Measurements from ENCODE around the gene BTBD9.

DNA sequence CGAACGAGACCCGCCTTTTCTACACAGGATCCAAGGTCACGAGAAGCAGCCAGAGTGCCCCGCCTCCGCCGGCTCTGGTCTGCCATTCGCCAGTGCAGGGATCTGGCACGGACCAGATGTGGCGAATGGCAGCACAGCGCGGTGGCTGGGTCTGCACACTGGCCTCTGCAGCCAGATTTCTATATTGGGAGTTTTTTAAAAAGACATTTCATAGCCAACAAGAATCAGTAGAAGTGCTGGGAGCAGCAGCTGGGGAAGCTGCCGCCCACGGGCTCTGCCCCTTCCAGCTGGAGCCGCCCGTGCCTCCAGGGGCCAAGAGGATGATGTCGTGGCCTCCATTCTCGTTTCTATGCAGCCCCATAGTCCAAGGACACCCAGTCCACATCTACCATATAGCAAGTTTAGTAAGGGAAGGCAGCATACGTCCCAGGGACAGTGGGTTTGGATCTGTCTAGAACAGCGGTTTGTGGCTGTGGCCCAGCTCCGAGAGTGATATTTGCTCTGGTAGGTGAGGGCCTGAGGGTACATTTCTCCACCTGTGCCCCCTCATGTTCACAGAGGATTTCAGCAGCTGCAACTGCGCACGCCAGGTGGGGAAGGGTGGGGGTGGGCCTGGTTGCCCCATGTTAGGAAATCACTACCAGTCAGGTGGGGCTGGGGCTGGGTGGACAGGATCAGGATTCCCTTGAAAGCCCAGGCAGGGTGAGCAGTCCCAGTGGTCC, 486.5 kb downstream of the BTBD9 start:
- TF ChIP-seq, protein P1, sequence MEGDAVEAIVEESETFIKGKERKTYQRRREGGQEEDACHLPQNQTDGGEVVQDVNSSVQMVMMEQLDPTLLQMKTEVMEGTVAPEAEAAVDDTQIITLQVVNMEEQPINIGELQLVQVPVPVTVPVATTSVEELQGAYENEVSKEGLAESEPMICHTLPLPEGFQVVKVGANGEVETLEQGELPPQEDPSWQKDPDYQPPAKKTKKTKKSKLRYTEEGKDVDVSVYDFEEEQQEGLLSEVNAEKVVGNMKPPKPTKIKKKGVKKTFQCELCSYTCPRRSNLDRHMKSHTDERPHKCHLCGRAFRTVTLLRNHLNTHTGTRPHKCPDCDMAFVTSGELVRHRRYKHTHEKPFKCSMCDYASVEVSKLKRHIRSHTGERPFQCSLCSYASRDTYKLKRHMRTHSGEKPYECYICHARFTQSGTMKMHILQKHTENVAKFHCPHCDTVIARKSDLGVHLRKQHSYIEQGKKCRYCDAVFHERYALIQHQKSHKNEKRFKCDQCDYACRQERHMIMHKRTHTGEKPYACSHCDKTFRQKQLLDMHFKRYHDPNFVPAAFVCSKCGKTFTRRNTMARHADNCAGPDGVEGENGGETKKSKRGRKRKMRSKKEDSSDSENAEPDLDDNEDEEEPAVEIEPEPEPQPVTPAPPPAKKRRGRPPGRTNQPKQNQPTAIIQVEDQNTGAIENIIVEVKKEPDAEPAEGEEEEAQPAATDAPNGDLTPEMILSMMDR (IDR thresholded peaks at IDR 0.05): no peak
- TF ChIP-seq POLR2A (IDR thresholded peaks at IDR 0.05): no peak
